CD4-positive, alpha-beta T cell treated with Interleukin-17A for 4 hours (primary cell): ENCODE results near the gene ASIP.
"Not testable (repeated sequence)": the region's sequence is repeated elsewhere in the genome, so short reads cannot be mapped to it uniquely, and the experiment has no call there.

Source experiments
- DNase-seq: peaks from one replicate; pipeline ENCODE4 v3.0.0-alpha.2; 2020; ENCODE audit warnings: mixed read lengths

The ASIP gene, protein sequence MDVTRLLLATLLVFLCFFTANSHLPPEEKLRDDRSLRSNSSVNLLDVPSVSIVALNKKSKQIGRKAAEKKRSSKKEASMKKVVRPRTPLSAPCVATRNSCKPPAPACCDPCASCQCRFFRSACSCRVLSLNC

DNA sequence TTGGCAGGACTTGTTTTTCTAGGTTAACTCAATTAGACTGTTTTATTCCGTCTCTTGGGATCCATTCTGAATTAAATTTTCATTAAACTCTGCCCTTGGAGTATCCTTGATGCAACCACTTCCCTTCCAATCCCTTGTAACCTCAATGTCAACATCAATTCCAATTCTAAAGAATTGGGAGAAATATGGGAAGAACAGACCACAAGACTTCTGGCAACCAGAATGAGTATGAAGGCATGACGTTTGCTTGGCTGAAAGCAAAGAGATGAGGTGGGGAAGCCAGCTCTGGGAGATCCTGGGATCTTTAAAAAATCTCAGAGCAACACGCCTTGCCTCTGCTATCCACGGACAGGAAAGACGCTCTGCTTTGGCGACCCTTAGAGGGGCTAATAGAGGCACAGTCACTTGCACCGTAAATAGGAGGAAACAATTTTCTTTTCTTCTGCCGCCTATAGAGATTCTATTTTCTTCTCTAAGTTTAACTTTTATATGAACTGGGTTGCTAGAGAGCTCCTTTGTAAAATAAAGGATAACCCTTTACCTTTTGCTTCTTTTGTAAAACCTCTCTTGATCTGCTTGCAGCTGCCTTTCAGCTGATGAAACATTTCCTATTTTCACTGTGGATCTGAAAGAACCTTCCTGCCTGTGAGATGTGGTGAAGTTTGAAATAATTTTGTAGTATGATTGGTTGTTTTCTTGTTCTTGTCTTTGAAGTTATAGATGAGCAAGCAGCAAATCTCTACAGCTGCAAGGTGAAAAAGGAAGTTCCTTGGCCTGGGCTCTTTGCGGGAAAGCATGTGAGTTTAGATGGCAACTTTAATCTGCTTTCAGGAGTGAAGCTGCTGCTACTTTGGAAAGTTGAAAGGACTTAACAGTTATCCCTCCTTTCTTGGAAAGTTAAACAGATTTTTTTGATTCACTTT lies at the start of gene ASIP:
Gene ASIP (plus strand): TSS at position 731 of the 923 bp plus-strand sequence. CDS start 18,952 bp downstream, outside the sequence.
- peak; percentile 16 for DNase-seq

DNA sequence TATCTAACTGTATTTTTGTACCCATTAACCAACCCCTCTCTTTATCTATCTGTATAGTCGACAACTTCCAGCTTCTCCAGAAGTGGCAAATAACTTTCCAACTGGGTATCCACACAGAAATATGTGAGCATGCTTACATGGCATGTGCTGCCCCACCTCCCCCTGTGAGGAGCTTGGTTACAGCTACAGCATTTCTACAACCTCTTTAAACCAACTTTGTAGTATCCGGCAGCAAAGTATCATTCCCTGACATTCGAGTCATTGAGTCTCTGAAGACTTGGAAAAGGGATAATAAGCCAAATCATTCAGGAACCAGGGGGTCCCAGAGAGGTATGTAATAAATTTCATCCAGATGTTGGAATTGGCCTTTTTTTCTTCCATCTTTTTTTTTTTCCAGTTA lies 48.2 kb upstream of the ASIP start:
- no peak for DNase-seq

DNA sequence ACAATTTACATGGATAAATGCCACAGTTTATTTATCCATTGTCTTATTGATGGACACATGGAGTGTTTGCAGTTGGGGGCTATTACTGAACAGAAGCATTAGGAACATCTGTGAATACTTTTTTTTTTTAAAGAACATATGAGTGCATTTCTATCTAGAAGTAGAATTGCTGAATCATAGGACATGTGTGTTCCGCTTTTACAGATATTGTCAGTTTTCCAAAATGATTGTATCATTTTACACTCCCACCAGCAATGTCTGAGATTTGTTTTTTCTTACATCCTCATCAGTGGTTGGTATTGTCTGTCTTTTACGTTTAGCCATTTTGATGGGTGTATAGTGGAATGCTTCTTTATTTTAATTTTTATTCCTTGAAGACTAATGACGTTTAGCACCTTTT lies 42.0 kb upstream of the ASIP start:
- DNase-seq, result no peak

GRCh38 chr20:34200023-34200422 lies 41.2 kb upstream of the ASIP start:
- DNase-seq, result no peak

GRCh38 chr20:34201531-34201930 lies 39.7 kb upstream of the ASIP start:
- no peak for DNase-seq

- DNase-seq, result not testable (repeated sequence)
Observed at GRCh38 chr20:34205172-34205880, 35.9 kb upstream of the ASIP start.

GRCh38 chr20:34209111-34209510 lies 32.1 kb upstream of the ASIP start:
- no peak for DNase-seq

DNA sequence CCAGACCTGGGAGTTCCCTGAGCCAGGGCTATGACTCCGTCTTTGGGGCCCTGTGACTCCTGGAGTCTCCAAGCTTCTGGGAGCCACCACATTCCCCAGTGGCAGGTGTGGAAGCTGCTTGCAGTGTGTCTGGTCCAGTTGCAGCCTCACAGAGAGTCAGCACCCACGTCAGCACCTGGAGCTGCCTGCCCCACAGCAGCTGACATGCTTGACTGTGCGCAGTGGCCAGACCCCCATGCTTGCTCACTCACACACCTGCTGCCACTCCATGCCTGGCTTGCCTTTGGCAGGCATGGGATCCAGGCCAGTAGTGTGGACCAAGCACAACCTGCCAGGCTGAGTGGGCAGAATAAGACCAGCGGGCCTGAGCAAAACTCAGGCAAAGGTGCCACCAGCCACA lies 31.0 kb upstream of the ASIP start:
- DNase-seq, result no peak

DNA sequence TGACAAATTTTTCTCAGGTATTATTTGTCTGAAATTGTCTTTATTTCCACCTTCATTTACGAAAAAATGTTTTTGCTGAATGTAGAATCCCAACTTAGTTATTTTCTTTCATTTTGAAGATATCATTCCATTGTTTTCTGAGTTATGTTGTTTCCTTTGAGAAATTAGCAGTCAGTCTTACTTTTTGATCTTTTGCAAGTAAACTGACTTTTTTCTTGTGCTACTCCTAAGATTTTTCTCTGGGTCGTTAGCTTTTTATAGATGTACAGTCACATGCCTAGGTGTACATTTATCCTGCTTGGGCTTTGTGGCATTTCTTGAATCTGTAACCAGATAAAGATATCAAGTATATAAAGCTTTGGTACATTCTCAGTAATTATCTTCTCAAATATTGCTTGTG lies 29.6 kb upstream of the ASIP start:
- no peak for DNase-seq

- DNase-seq, result no peak
Observed at GRCh38 chr20:34213213-34213612, 28.0 kb upstream of the ASIP start.

DNA sequence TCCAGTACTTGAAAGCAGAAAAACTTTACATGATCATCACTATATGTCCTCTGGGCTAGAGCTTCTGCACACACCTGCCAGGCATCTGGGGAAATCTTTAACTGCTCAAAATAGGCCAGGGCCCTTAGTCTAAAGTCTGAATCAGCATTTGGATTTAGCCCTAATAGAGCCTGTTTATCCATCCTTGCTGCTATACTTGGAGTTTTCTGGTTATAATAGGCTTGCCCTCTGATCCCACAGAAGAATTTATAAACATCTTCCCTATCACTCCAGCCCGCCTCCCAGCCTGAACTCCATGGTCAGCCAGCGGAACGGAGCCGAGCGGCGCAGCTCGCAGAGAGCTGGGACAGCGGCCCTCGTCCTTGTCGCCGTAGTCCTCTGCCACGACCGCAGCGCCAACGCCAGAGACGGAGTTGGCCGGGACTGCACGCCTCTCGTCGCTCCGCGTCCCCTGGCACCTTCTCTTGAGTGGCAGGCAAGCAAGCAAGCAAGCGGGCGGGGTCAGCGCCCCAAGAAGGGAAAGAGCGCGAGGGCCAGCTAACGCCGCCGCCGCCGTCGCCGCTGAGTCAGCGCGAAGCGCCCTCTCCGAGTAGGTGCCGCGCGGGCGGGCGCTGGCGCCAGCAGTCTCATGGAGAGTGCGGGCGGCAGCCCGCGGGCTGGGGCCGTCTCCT lies 25.4 kb upstream of the ASIP start:
- DNase-seq, result peak; percentile 48

DNA sequence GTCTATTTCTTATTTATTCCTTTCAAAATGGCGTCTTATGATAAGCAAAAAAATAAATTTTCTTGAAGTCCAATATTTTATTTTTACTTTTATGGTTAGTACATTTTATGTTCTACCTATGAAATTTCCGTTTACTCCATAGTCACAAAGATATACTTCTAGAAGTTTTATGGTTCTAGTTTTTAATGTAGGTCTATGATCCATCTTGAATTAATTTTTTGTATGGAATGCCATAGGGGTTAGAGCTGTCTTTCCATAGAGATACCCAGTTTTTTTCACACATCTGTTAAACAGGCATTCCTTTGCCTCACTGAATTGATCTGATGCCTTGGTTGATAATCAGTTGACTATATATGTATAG lies 24.9 kb upstream of the ASIP start:
- no peak for DNase-seq

DNA sequence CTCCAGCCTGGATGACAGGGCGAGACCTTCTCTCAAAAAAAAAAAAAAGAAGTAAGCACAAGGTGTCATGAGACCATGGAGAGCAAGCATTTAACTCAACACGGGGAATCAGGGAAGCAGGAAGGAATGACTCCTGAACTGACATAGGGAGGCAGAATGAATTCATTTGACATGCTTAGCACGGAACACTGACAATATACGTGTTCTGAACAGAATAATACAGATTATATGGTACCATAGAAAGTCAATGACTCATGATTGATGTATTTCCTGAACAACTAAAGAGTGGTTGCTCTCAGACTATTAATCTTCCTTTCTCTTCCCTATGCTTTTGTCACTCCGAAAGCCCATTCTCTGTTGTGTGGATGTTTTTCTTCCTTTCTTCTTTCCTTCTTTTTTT lies 20.7 kb upstream of the ASIP start:
- no peak for DNase-seq

- no peak for DNase-seq
Observed at GRCh38 chr20:34222208-34222607, 19.0 kb upstream of the ASIP start.

DNA sequence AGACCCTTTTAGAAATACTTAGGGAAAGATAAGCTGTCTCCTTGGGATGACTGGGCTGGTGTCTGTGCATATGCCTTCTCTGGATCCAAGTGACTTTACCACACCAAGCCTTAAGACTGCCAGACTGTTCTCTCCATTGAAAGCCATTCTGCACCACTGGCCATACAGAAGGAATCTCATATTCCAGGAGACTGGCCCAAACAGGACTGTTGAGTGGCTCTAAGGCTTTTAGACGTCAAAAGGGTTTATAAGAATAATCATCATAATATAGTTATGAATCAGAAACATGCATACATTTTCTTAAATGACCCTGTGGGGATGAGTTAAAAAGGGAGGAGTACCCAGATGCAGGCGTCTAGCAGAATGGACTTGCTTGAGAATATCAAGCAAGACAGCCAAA lies 17.0 kb upstream of the ASIP start:
- not testable (repeated sequence) for DNase-seq

DNA sequence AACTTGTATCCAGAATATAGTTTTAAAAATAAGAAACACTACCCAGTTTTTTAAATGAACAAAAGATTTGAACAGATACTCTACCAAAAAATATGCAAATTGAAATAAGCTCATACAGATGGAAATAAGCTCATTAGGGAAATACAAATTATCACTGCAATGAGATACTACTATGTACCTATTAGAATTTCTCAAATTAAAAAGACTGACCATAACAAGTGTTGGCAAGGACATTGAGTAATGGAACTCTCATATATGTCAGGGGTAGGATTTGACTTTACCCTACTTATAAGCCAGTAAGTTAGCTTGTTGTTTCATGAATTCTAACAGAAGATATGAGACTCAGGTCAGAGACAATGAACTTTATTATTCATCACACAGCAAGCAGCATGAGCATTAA lies 9.6 kb upstream of the ASIP start:
- no peak for DNase-seq

DNA sequence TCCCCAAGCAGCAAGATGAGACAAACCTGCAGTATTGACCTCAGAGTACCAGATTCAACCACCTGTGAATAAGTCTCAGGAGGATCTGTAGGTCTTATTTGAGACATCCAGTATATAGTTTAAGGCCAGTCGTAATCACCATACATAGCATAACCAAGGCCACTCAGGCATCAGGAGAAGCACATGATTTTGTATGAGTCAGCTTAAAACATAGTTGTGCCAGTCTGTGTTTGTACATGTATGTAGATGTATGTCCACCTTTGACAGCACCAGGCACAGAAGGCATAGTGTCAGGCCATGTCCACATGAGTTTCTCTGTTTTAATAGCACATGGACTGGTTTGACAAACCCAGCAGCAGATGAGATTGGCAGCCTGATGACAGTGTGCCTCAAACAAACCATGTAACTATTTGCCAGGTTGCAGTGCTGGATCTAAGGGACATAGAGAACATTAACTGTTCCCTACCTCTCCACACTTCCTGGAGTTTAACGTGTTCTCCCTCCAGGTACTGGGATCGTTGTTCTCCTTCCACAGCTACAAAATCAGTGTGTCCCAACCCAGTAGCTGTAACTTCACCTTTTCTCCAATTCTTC lies 8.6 kb upstream of the ASIP start:
- DNase-seq, result no peak

GRCh38 chr20:34233687-34234086 lies 7.5 kb upstream of the ASIP start:
- no peak for DNase-seq

GRCh38 chr20:34235875-34236274 lies 5.3 kb upstream of the ASIP start:
- no peak for DNase-seq

DNA sequence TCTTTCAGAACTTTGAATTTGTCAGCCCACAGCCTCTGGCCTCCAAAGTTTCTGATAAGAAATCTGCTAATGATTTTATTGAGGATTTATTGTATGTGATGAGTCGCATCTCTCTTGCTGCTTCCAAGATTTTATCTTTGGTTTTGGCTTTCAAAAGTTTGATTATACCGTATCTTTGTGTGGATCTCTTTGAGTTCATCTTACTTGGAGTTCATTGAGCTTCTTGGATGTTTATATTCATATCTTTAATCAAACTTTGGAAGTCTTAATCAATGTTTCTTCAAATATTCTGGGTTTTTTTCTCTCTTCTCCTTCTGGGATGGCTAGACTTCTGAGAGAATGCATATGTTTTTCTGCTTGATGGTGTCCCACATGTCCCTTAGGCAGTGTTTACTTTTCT lies 3.3 kb upstream of the ASIP start:
- no peak for DNase-seq

DNA sequence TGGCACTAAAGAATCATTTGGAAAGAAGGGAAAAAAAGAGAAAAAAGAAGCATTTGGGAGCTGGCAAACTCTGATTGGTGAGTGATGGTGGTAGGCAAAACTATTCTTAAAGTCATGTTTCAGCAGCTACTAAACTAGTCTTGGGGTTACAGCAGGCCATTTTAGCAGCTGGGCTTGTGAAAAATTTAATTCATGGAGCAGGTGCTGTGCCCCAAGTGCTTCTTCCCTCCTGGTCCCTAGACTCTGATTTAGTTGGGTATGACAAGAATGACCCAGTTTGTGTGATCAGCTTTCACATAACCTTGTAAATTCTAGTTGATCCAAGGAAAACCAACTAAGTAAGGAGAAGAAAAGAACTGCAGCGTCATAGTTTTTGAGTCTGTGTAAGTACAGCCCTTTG lies 1.1 kb upstream of the ASIP start:
- DNase-seq, result no peak

- not testable (repeated sequence) for DNase-seq
Observed at GRCh38 chr20:34242015-34242414, 792 bp downstream of the ASIP start.

GRCh38 chr20:34242879-34243278 lies 1.7 kb downstream of the ASIP start:
- no peak for DNase-seq
